CD14-positive monocyte (primary cell): ENCODE measurements around the gene C6orf47. TPM values are rescaled to one million over a fixed set of nuclear protein-coding genes. Genes with fewer than 3 reads are reported as not detected.

ENCODE experiments used
- DNase-seq, 3 donors: peaks; one replicate each; pipeline ENCODE4 v3.0.0-alpha.2; 2011 to 2022
- H2AFZ ChIP-seq: 2 replicates; pipeline ENCODE4 v1.6.0; 2012; ENCODE audit warnings: mild to moderate bottlenecking, low read depth, low read length, inconsistent platforms; ENCODE audit not compliant: insufficient read depth, poor library complexity, severe bottlenecking
- H3K27ac ChIP-seq, 2 donors: 1 replicate in 1 of 2; 2 replicates in 1 of 2; pipeline ENCODE4 v1.5.1; 2012 to 2013; ENCODE audit warnings: low read length in 2 of 2, control low read depth in 1 of 2, inconsistent platforms in 1 of 2, low read depth in 1 of 2, mild to moderate bottlenecking in 1 of 2
- H3K27me3 ChIP-seq, 2 donors: one replicate each; pipeline versions ENCODE4 v1.6.0 to v1.6.1; 2011 to 2013; ENCODE audit warnings: low read length in 2 of 2; ENCODE audit not compliant: control insufficient read depth in 2 of 2, insufficient read depth in 2 of 2
- H3K36me3 ChIP-seq, 2 donors: replicated peaks in 1 of 2; 1 replicate in 1 of 2; 2 replicates in 1 of 2; pipeline versions ENCODE4 v1.5.1 to v1.6.1; 2012 to 2013; ENCODE audit warnings: low read length in 2 of 2, control low read depth in 1 of 2, inconsistent platforms in 1 of 2, mild to moderate bottlenecking in 1 of 2; ENCODE audit not compliant: insufficient read depth in 2 of 2, control insufficient read depth in 1 of 2
- H3K4me1 ChIP-seq, 2 donors: 1 replicate in 1 of 2; 2 replicates in 1 of 2; pipeline versions ENCODE4 v1.5.1 to v1.6.1; 2012 to 2013; ENCODE audit warnings: low read length in 2 of 2, control low read depth in 1 of 2, inconsistent platforms in 1 of 2, mild to moderate bottlenecking in 1 of 2, moderate library complexity in 1 of 2; ENCODE audit not compliant: insufficient read depth in 2 of 2, control insufficient read depth in 1 of 2
- H3K4me2 ChIP-seq: replicated peaks from 2 replicates; pipeline ENCODE3; 2012; ENCODE audit warnings: low read length, moderate library complexity, mild to moderate bottlenecking; ENCODE audit not compliant: poor library complexity, severe bottlenecking; ENCODE audit errors: extremely low read depth
- H3K4me3 ChIP-seq, 3 experiments: fragments of 200-600 bp in 1 of 3; sonication (generic) in 1 of 3; replicated peaks in 1 of 3; 1 replicate in 2 of 3; 2 replicates in 1 of 3; pipeline ENCODE4 v1.5.1; 2011 to 2013; ENCODE audit warnings: low read length in 3 of 3, mild to moderate bottlenecking in 3 of 3, control low read depth in 2 of 3, low read depth in 2 of 3, inconsistent platforms in 1 of 3, moderate library complexity in 1 of 3
- H3K79me2 ChIP-seq: 2 replicates; pipeline ENCODE4 v1.6.0; 2012; ENCODE audit warnings: mild to moderate bottlenecking, control low read depth, inconsistent platforms, low read length, moderate library complexity; ENCODE audit not compliant: insufficient read depth
- H3K9ac ChIP-seq: 2 replicates; pipeline ENCODE4 v1.6.0; 2017; ENCODE audit warnings: low read length, mild to moderate bottlenecking; ENCODE audit not compliant: insufficient read depth, poor library complexity, severe bottlenecking
- H3K9me3 ChIP-seq, 2 donors: replicated peaks in 1 of 2; 1 replicate in 1 of 2; 2 replicates in 1 of 2; pipeline versions ENCODE4 v1.5.1 to v1.6.1; 2012 to 2013; ENCODE audit warnings: low read length in 2 of 2, control low read depth in 1 of 2; ENCODE audit not compliant: control insufficient read depth in 1 of 2, insufficient read depth in 1 of 2
- H4K20me1 ChIP-seq: 2 replicates; pipeline ENCODE4 v1.6.0; 2012; ENCODE audit warnings: mild to moderate bottlenecking, low read length, control low read depth, moderate library complexity; ENCODE audit not compliant: insufficient read depth
- H3K27ac Mint-ChIP-seq, 7 donors: one replicate each; pipeline ENCODE4 v1.8.0; 2020; ENCODE audit warnings: mild to moderate bottlenecking in 7 of 7, mixed read lengths in 7 of 7, moderate library complexity in 6 of 7, inconsistent platforms in 2 of 7
- H3K27me3 Mint-ChIP-seq, 3 donors: one replicate each; pipeline ENCODE4 v1.8.0; 2021 to 2022; ENCODE audit warnings: low read depth in 3 of 3, mild to moderate bottlenecking in 3 of 3, mixed read lengths in 3 of 3, moderate library complexity in 3 of 3, inconsistent platforms in 1 of 3
- H3K36me3 Mint-ChIP-seq, 2 donors: one replicate each; pipeline ENCODE4 v1.8.0; 2020; ENCODE audit warnings: mixed read lengths in 2 of 2, inconsistent platforms in 1 of 2, mild to moderate bottlenecking in 1 of 2
- H3K4me1 Mint-ChIP-seq: one replicate; pipeline ENCODE4 v1.8.0; 2020; ENCODE audit warnings: mild to moderate bottlenecking, mixed read lengths
- H3K4me3 Mint-ChIP-seq, 2 donors: one replicate each; pipeline ENCODE4 v1.8.0; 2020; ENCODE audit warnings: mild to moderate bottlenecking in 2 of 2, mixed read lengths in 2 of 2, moderate library complexity in 1 of 2
- H3K9me3 Mint-ChIP-seq, 7 donors: one replicate each; pipeline ENCODE4 v1.8.0; 2020 to 2022; ENCODE audit warnings: mixed read lengths in 7 of 7, mild to moderate bottlenecking in 6 of 7, moderate library complexity in 6 of 7, inconsistent platforms in 2 of 7
- WGBS: methylation state at CpG from one replicate; pipeline ENCODE4 v1.1.5; 2013; ENCODE audit warnings: missing lambda C conversion rate; ENCODE audit not compliant: insufficient coverage; 5-methylcytosine and 5-hydroxymethylcytosine counted together
- intact Hi-C, 2 donors: fragments of 100-400 bp; cut with micrococcal nuclease; formaldehyde crosslinking; loops; one replicate each; pipeline versions ENCODE4 v1.15.0 to v1.15.1; 2023
- polyA plus RNA-seq, 3 donors: library from polyadenylated mRNA; depleted of rRNA in 1 of 3; unstranded in 2 of 3; stranded (reverse) in 1 of 3; fragments of 300-500 nt in 2 of 3; fragments of >200 nt in 1 of 3; fragmentation: Illumina TruSeq in 2 of 3; gene quantifications; 1 replicate in 2 of 3; 2 replicates in 1 of 3; pipeline ENCODE4 v1.2.3, GENCODE V29; 2012 to 2021
- TF ChIP-seq, protein P1 (sequence below): fragments of 200-600 bp; IDR thresholded peaks from one replicate; pipeline ENCODE4 v1.8.0; 2022; ENCODE audit warnings: antibody characterized with exemption, mild to moderate bottlenecking

C6orf47 gene
- polyA plus RNA-seq, 3 donors: 8.0 to 23.4 (median 18.1) TPM

GRCh38 chr6:31643818-31644454 lies 16.6 kb downstream of the C6orf47 start:
- Histone ChIP-seq H3K4me1 (no peaks in the 10 kb centered on the region), H3K4me2 (no peak overlapping the region), H3K36me3 (peaks cover 94 to 98% of the 10 kb centered on the region in 2 donors), H3K27ac (peak overlapping the region in 1 of 2 donors; percentile 1), H3K9me3 (no peaks in the 10 kb centered on the region), H4K20me1 (peaks cover 78% of the 10 kb centered on the region), H3K9ac (no peak overlapping the region), H3K79me2 (peaks cover 16% of the 10 kb centered on the region), H3K27me3 (no peaks in the 10 kb centered on the region), H3K4me3 (no peak overlapping the region), H2AFZ (no peak overlapping the region)
- no peak overlapping the region for H3K4me3 Mint-ChIP-seq
- H3K4me1 Mint-ChIP-seq: no peaks in the 10 kb centered on the region
- H3K27ac Mint-ChIP-seq: no peak overlapping the region
- no peaks in the 10 kb centered on the region for H3K27me3 Mint-ChIP-seq
- no peak for DNase-seq
- intact Hi-C loops: no loop called here
- WGBS: 98% methylated on average over 6 of the region's 17 CpGs
- TF ChIP-seq, protein P1, sequence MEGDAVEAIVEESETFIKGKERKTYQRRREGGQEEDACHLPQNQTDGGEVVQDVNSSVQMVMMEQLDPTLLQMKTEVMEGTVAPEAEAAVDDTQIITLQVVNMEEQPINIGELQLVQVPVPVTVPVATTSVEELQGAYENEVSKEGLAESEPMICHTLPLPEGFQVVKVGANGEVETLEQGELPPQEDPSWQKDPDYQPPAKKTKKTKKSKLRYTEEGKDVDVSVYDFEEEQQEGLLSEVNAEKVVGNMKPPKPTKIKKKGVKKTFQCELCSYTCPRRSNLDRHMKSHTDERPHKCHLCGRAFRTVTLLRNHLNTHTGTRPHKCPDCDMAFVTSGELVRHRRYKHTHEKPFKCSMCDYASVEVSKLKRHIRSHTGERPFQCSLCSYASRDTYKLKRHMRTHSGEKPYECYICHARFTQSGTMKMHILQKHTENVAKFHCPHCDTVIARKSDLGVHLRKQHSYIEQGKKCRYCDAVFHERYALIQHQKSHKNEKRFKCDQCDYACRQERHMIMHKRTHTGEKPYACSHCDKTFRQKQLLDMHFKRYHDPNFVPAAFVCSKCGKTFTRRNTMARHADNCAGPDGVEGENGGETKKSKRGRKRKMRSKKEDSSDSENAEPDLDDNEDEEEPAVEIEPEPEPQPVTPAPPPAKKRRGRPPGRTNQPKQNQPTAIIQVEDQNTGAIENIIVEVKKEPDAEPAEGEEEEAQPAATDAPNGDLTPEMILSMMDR: no peak
- H3K36me3 Mint-ChIP-seq: peaks cover 87 to 99% of the 10 kb centered on the region in 2 donors
- no peaks in the 10 kb centered on the region for H3K9me3 Mint-ChIP-seq

DNA sequence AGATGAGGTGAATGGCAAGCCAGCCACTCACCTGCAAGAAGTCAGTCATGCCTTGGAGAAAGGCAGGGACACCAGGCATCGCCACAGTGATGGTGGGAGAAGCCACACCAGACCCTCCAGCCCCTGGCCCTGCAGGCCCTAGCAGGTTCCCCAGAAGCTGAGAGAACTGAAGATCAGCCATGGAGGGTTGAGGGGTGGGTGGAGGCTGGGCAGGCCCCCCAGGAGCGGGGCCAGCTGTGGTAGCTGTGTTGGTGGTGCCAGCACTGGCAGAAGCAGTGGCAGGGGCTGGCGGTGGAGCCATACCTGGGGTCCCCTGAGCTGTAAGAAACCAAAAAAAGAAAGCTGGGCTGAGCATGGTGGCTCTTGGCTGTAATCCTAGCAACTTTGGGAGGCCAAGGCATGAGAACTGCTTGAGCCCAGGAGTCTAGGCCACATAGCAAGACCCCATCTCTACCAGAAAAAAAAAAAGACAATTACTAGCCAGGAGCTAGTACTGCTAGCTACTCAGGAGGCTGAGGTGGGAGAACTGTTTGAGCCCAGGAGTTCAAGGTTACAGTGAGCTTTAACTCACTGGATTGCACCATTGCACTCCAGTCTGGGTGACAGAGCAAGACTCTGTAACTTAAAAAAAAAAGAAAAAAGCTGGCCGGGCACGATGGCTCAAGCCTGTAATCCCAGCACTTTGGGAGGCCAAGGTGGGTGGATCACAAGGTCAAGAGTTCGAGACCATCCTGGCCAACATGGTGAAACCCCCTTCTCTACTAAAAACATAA lies 17.6 kb downstream of the C6orf47 start:
- Histone ChIP-seq H3K27ac (peak overlapping the region in 1 of 2 donors; percentile 26), H3K36me3 (peaks cover 94 to 98% of the 10 kb centered on the region in 2 donors), H3K9me3 (no peaks in the 10 kb centered on the region), H3K4me1 (no peaks in the 10 kb centered on the region), H3K4me3 (no peak overlapping the region), H3K4me2 (no peak overlapping the region), H3K79me2 (peaks cover 6% of the 10 kb centered on the region), H2AFZ (no peak overlapping the region), H3K27me3 (no peaks in the 10 kb centered on the region), H4K20me1 (peaks cover 79% of the 10 kb centered on the region), H3K9ac (no peak overlapping the region)
- TF ChIP-seq, protein P1: no peak
- intact Hi-C loops: no loop called here
- H3K9me3 Mint-ChIP-seq: no peaks in the 10 kb centered on the region
- 100% methylated on average over 3 of the region's 6 CpGs for WGBS
- H3K36me3 Mint-ChIP-seq: peaks cover 81 to 99% of the 10 kb centered on the region in 2 donors
- H3K4me3 Mint-ChIP-seq: no peak overlapping the region
- H3K27ac Mint-ChIP-seq: peak overlapping the region in 1 of 7 donors; percentile 18
- no peaks in the 10 kb centered on the region for H3K27me3 Mint-ChIP-seq
- no peak for DNase-seq
- H3K4me1 Mint-ChIP-seq: no peaks in the 10 kb centered on the region
